Neuron (in vitro differentiated cells): ENCODE data around the gene NRP2.

Experiments used
- H2AFZ ChIP-seq: one replicate; pipeline ENCODE4 v1.6.1; 2013; ENCODE audit warnings: low read depth, mild to moderate bottlenecking, inconsistent platforms, low read length, moderate library complexity
- H3K27me3 ChIP-seq: one replicate; pipeline ENCODE4 v1.6.1; 2013; ENCODE audit warnings: low read length; ENCODE audit not compliant: insufficient read depth
- H3K36me3 ChIP-seq: one replicate; pipeline ENCODE4 v1.6.1; 2013; ENCODE audit warnings: low read length; ENCODE audit not compliant: insufficient read depth
- H3K4me1 ChIP-seq: one replicate; pipeline ENCODE4 v1.6.1; 2013; ENCODE audit warnings: low read length; ENCODE audit not compliant: insufficient read depth
- H3K4me3 ChIP-seq: 2 replicates; pipeline ENCODE4 v1.5.1; 2013; ENCODE audit warnings: mild to moderate bottlenecking, low read length, moderate library complexity
- H3K9me3 ChIP-seq: one replicate; pipeline ENCODE4 v1.6.1; 2013; ENCODE audit warnings: low read length

NRP2 gene

DNA sequence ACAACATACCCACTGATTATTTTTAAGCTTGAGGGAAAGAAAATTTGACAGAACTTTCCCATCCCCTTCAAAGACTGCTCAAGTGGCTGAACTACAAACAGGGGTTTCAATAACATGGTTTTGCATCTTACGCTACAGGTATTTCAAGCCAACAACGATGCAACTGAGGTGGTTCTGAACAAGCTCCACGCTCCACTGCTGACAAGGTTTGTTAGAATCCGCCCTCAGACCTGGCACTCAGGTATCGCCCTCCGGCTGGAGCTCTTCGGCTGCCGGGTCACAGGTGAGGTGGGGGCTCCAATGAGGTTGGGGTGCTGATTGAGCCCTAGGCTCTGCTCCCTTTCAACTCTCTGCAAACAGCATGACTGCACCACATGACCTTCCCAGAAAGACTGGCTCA lies 58.1 kb downstream of the NRP2 start:
- Histone ChIP-seq H3K27me3 (no peaks in the 10 kb centered on the region), H3K4me1 (no peaks in the 10 kb centered on the region), H3K36me3 (peaks cover 54% of the 10 kb centered on the region), H2AFZ (no peak overlapping the region), H3K9me3 (peaks cover 5% of the 10 kb centered on the region), H3K4me3 (no peak overlapping the region)

DNA sequence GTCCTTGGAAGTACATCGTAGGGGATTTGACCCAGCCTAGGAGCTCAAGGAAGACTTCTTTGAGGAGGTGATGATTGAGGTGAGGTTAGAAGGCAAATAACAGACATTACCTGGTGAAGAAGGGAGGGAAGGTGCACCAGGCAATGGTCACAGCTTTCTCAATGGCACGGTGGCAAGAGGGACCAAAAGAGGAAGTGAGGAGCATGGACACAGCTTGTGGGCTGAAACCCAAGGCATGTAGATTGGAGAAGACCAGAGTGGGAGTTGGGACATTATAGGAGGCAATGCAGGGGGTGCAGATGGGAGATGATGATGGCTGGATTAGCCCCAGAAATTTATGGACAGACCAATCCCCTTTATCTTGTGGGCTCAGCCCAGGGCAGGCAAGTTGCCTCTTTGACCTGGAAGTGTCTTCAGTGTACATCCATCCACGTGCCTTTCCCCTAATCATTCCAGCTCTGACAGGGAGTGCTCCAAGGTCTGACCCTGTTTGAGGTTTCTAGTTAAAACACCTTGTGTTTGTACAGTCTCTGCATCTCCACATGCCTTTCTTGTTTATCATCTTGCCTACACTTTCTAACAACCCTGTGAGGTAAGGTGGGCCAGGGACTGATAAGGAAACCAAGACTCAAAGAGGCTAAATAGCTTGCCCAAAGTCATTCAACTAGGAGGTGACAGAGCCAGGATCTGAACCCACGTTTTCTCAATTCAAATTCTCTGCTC lies 59.1 kb downstream of the NRP2 start:
- Histone ChIP-seq H3K36me3 (peaks cover 63% of the 10 kb centered on the region), H3K9me3 (peaks cover 5% of the 10 kb centered on the region), H2AFZ (no peak overlapping the region), H3K27me3 (no peaks in the 10 kb centered on the region), H3K4me1 (no peaks in the 10 kb centered on the region), H3K4me3 (no peak overlapping the region)

DNA sequence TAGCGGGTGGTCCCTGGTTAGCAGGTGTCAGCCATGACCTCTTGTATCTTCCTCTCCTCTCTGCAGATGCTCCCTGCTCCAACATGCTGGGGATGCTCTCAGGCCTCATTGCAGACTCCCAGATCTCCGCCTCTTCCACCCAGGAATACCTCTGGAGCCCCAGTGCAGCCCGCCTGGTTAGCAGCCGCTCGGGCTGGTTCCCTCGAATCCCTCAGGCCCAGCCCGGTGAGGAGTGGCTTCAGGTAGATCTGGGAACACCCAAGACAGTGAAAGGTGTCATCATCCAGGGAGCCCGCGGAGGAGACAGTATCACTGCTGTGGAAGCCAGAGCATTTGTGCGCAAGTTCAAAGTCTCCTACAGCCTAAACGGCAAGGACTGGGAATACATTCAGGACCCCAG lies 60.8 kb downstream of the NRP2 start:
- peaks cover 4% of the 10 kb centered on the region for H3K4me1 ChIP-seq
- peaks cover 66% of the 10 kb centered on the region for H3K36me3 ChIP-seq
- H3K9me3 ChIP-seq, result peaks cover 5% of the 10 kb centered on the region
- no peak overlapping the region for H2AFZ ChIP-seq
- no peaks in the 10 kb centered on the region for H3K27me3 ChIP-seq
- H3K4me3 ChIP-seq, result no peak overlapping the region

DNA sequence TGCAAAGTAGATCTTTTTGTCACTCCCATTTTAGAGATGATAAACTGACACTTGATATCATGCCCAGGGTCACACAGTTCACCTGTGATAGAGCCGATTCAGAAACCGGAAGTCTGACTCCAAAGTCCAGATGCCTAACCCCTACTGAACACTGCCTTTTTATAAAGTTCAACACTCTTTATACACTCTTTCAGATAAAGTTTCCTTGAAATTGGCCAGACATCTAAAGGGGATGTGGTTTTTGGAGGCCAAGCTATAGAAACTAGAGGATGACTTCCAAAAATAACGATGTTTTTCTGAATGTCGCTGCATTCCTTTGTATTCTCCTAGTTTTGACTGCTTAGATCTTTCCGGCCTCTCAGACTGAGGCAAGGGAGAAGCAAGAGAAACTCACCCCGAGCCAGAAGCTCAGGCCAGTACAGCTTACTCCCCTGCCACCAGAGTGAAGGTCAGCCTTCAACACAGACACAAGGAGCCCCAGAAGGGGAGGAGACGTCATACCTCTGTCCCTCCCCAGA lies 61.8 kb downstream of the NRP2 start:
- H3K4me3 ChIP-seq, result no peak overlapping the region

DNA sequence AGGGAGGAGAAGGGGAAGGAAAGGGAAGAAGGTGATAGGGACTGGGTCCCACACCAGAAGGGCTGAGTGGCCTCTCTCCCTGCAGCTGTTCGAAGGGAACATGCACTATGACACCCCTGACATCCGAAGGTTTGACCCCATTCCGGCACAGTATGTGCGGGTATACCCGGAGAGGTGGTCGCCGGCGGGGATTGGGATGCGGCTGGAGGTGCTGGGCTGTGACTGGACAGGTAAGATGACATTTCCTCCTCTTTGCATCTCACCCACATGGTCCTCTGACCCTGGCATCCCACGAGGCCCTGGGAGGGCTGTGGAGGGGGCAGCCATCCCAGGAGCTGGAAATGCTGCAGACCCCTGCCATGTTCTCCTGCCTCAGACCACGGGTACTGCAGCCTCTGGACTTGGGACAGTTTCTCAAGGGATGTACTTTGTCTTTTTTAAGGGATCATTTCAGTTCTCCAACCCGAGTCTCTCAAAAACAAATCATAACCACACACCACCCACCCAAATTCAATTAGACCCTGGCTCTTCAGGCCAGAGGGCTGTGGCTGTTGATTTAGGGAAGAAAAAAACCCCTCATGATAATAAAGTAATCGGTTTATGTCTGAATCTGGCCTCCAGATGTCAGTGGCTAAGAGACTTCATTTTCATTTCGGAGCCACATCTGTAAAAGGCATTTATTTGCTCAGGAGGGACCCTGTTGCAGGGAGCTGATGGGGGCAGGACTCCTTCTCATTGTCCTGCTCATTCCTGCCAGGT lies 63.5 kb downstream of the NRP2 start:
- Histone ChIP-seq H3K27me3 (no peaks in the 10 kb centered on the region), H3K4me1 (peaks cover 13% of the 10 kb centered on the region), H3K9me3 (peaks cover 2% of the 10 kb centered on the region), H3K36me3 (peaks cover 57% of the 10 kb centered on the region), H2AFZ (no peak overlapping the region), H3K4me3 (no peak overlapping the region)

More for the DNA sequence above, 61.8 kb downstream of the NRP2 start:
- no peaks in the 10 kb centered on the region for H3K27me3 ChIP-seq
- peaks cover 5% of the 10 kb centered on the region for H3K9me3 ChIP-seq
- peaks cover 66% of the 10 kb centered on the region for H3K36me3 ChIP-seq
- no peak overlapping the region for H2AFZ ChIP-seq
- H3K4me1 ChIP-seq, result peaks cover 13% of the 10 kb centered on the region

DNA sequence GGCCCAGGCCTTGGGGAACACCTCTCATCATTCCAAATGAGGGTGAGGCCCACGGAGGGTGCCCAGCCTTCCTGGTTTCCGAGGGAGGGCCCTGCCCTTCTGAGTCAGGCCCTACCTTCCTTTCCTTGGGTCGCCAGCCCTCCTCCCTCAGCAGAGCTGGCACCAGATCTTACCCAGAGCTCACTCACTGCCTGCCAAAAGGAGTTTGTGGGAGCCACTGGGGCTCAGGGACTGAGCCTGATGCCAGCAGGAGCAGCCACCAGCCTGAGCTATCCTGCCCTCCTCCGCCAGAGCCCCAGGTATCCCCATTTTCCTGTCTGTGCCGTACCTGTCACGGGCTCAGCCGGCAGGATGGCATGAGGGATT lies 64.1 kb downstream of the NRP2 start:
- Histone ChIP-seq H3K27me3 (no peaks in the 10 kb centered on the region), H2AFZ (no peak overlapping the region), H3K9me3 (peaks cover 1% of the 10 kb centered on the region), H3K4me1 (peaks cover 13% of the 10 kb centered on the region), H3K36me3 (peaks cover 54% of the 10 kb centered on the region), H3K4me3 (no peak overlapping the region)

DNA sequence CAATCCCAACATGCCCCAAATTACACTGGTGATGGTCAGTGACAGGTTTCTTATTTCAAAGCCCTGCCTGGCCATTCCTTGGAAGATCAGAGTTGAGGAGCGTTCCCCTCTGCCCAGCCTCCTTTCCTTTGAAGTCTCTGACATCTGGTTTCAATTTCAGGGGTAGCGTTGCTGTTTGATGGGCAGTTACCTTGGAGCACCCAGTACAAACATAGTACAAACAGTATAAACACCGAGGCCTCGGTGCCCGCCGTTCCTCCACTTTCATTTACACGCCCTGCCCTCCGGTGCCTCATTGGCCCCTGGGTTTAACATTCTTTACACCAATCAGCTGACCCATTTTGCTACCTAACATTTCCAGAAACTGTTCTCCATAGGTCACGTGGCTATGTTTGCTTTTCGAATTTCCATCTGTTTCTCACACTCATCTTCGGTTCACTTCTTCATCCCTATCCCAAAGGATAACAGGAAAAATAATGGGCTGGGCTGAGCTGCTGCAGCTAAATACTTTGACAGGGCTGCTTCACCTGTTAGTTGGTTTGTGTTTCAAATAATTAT lies 65.6 kb downstream of the NRP2 start:
- Histone ChIP-seq H3K36me3 (peaks cover 44% of the 10 kb centered on the region), H3K4me1 (peaks cover 13% of the 10 kb centered on the region), H3K27me3 (no peaks in the 10 kb centered on the region), H3K4me3 (no peak overlapping the region), H2AFZ (no peak overlapping the region), H3K9me3 (no peaks in the 10 kb centered on the region)

DNA sequence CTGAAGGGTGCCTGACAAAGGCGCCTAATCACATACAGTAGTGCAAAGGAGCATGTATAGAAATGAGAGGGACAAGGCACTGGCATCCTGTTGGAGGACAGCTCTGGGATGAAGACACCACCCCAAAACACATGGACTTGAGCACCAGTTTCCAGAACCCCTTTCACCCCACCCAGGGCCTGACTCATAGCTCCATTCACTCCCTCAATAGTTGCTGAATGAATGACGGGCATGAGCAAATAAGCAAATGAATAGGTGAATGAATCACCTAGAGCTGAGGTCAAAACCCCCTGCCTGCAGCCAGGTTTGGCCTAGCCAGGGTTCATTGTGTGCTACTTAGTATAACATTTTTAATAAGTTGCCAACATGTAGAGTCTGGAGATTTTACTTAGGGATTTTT lies 66.3 kb downstream of the NRP2 start:
- Histone ChIP-seq H3K36me3 (peaks cover 45% of the 10 kb centered on the region), H3K27me3 (no peaks in the 10 kb centered on the region), H3K4me3 (no peak overlapping the region), H2AFZ (no peak overlapping the region), H3K4me1 (peaks cover 13% of the 10 kb centered on the region), H3K9me3 (no peaks in the 10 kb centered on the region)

DNA sequence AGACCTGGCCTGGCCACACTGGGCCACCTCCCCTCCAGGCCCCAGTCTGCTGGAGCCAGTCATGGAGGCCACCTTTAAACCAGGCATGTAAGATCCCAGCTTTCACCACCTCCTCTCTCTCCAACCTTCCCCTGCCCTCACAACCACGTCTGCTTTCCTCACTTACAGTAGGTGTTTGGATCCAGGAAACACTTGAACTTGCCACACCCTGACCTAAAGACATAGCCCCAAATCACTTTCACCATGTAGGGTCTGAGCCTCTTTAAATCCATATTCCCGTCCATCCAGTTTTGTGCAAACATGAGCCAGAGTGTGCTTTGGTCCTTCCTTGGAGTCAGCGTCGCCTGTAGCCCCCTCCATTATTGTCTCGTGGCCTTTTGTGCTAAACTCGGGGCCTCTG lies 66.8 kb downstream of the NRP2 start:
- no peaks in the 10 kb centered on the region for H3K27me3 ChIP-seq
- no peaks in the 10 kb centered on the region for H3K9me3 ChIP-seq
- H3K4me1 ChIP-seq, result peaks cover 15% of the 10 kb centered on the region
- no peak overlapping the region for H3K4me3 ChIP-seq
- peaks cover 41% of the 10 kb centered on the region for H3K36me3 ChIP-seq
- H2AFZ ChIP-seq, result no peak overlapping the region

DNA sequence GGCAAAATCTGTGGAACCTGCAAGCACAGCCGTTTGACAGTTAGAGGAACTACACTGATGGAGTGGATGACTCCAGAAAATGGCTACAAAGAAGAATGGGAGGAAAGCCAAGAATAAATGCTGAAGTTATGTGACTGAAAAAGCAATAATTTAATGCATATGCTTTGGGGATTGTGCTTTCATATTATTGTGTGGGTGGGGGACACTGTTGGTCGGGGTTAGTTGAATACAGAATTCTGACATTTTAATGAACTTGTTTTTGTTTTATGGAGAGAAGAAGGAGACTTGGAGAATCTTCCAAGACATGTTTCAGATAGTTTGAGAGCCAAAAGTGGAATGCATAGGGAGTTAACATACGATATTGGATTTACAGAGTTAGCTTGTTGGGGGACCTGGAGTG lies 68.5 kb downstream of the NRP2 start:
- no peak overlapping the region for H2AFZ ChIP-seq
- peaks cover 25% of the 10 kb centered on the region for H3K36me3 ChIP-seq
- H3K4me1 ChIP-seq, result peaks cover 28% of the 10 kb centered on the region
- H3K27me3 ChIP-seq, result no peaks in the 10 kb centered on the region
- no peak overlapping the region for H3K4me3 ChIP-seq
- no peaks in the 10 kb centered on the region for H3K9me3 ChIP-seq

DNA sequence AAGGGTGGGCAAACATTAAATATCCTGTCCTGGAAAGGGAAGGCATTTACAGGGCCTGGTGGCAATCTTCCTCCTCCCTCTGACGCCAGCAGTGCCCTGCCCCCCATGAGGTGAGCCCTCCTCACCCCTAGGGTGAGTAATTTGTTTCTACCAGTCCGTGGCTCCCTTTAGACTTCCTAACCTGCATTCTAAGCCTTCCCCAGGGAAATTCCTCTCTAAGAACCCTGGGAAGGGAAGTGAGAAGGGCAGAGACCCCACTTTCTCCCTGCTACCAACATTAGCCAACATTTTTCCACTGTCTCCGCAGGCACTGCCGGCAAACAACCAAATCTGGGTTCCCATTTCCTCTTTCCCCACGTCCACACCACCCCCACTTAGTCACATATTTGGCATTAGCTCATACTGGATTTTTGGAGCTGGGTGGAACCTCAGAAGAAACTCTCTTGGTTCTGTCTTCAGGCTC lies 69.3 kb downstream of the NRP2 start:
- Histone ChIP-seq H3K9me3 (no peaks in the 10 kb centered on the region), H3K4me1 (peaks cover 28% of the 10 kb centered on the region), H3K27me3 (no peaks in the 10 kb centered on the region), H3K36me3 (peaks cover 18% of the 10 kb centered on the region), H2AFZ (no peak overlapping the region), H3K4me3 (no peak overlapping the region)

DNA sequence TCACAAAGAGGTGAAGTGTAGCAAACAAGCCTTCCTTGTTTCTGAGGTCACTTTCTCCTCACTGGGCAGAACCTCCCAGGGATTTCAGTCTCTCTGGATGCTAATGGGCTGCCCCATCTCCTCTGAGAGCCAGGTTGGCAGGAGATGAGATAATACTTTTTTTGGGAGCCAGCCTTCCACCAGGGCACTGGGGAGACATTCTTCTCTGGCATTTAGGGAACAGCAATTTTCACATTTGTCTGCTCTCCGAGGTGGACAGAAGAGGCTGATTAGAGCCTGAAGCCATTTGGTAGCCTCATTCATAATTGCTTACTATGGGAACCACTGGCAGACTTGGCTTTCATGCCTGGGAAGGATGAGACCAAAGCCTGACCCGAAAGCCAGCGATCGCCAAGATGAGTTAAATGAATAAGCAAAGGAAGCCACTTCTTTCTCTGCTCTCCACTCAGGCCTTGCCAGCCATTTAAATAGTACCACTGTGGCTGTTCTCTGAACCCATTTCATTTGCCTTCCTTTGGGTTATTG lies 70.1 kb downstream of the NRP2 start:
- H3K4me1 ChIP-seq, result peaks cover 28% of the 10 kb centered on the region
- peaks cover 17% of the 10 kb centered on the region for H3K36me3 ChIP-seq
- no peak overlapping the region for H3K4me3 ChIP-seq
- H3K27me3 ChIP-seq, result no peaks in the 10 kb centered on the region
- H2AFZ ChIP-seq, result no peak overlapping the region
- no peaks in the 10 kb centered on the region for H3K9me3 ChIP-seq

DNA sequence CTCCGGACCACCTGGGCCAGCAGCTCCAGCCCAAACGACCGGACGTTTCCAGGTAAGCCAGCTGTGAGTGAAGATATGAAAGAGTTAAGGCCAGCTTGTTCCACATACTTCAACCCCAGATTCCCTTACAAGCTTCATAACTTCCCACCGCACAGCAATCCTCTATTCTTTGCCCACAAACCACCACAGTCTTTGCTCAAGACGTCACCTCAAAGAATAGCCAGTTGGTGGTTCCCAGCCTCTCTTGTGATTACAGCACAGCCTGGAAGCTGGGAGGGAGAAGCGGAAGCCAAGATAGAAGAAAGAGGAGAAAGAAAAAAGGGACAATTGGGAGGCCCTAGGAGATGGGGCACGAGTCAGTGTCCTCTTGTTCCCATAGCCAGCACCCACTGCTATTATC lies 70.6 kb downstream of the NRP2 start:
- H2AFZ ChIP-seq, result no peak overlapping the region
- H3K4me3 ChIP-seq, result no peak overlapping the region
- H3K4me1 ChIP-seq, result peaks cover 26% of the 10 kb centered on the region
- no peaks in the 10 kb centered on the region for H3K9me3 ChIP-seq
- H3K27me3 ChIP-seq, result no peaks in the 10 kb centered on the region
- H3K36me3 ChIP-seq, result peaks cover 17% of the 10 kb centered on the region
